Kasumi-1 (cell line): ENCODE measurements around the gene GPR132.

ENCODE experiments used
- DNase-seq, 2 experiments: peaks; one replicate each; lab custom pipeline; 2025; lab: John Stamatoyannopoulos, UW

GPR132 gene

DNA sequence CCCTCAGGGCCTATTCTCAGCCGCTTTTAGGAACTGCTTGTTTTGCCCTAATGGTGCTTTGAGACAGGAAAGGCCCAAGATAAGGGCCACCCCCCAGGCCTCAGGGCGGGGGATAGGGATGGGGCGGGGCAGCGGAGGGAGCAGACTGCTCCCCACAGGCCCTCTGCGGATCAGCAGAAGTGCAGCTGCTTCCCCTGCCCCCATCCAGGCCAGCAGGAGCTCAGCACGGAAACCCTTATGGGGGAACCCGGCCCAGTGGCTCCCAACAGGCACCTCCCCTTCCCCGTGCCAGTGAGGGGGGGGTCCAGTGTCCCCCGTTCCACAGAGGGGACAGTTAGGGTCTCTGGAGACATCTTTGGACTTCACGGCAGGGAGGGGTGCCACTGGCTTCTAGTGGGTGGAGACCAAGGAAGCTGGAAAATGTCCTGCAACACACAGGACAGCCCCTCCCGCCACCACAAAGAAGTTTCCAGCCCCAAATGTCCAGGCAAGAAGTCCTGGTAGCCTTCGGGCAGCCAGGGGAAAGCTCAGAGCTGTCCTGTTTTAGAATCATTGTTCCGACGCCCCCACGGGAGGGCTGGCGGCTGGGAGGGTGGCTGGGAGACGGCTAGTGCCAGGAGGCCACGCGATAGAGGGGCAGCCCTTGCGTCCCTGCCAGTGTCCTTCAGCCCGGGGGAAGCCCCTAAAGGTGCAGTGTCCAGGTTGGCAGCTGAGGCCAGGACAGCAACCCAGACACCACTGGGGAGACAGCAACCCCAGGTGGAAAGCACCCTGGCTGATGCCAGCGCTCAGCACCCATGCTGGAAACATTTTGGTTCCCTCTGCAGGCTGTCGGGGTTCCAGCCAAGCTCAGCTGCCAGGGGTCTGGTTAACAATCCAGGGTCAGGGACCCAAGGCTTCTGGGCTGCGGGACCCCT, 10.4 kb upstream of the GPR132 start:
- DNase-seq = peak; percentile 70 to 81

DNA sequence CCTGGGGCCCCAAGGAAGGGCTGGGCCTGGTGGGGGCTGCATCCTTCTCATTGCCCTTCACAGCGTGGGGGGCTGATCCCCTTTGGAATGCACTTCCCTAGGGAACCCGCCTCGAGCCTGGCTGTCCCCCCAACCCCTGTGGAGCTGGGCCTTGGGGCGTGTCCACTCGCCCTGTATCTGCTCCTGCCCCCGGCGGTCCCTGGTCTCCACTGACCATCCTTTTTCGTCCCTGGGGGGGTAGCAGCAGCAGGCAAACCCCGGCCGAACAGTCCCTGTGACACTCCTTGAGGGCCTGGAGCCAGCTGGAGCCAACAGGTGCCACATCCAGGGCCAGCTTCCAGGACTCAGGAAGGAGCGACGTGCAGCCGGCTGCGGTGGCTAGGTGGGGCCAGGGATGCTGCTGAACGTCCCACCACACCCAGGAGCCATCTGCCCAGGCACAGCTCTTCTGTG, 9.4 kb upstream of the GPR132 start:
- no peak for DNase-seq

DNA sequence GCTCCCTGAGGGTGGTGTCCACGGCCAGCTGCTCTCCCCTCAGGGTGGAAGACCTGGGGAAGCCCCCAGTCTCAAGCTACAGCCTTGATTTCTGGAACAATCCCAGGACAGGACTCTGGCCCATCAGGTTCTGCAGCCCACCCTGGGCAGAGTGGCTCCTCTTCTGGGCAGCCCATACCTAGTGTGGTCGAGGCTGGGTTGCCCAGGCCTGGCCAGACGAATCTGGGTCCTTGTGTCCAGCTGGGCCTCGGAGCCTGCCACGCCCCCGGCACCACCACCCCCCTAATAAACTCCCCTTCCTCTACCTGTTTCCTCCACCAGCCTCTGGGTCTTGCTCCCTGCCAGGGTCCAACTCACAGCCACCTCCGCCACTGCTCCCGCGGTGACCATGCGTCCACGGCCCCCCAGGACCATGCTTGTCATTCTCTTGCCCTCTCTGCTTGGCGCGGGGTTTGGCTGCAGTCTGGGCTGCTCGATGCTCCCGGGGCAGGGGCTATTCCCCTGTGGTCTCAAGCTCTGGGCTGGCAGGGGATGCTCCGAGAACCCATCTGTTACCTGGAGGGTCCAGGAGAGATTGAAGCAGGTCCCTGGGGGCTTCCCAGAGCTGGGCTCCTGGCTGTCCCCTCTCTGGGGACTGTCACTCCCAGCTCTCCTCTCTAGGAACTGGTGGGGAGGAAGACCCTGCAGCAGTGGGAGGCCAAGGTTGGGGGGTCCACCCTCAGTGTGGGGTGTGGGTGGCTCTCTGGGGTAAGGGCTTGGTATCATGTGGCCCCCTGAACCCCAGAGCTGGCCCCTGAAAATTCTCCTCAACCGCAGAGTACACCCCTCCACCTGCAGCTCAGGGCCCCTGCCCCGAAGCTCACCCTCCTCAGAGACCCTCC, 8.7 kb upstream of the GPR132 start:
- DNase-seq = no peak

DNA sequence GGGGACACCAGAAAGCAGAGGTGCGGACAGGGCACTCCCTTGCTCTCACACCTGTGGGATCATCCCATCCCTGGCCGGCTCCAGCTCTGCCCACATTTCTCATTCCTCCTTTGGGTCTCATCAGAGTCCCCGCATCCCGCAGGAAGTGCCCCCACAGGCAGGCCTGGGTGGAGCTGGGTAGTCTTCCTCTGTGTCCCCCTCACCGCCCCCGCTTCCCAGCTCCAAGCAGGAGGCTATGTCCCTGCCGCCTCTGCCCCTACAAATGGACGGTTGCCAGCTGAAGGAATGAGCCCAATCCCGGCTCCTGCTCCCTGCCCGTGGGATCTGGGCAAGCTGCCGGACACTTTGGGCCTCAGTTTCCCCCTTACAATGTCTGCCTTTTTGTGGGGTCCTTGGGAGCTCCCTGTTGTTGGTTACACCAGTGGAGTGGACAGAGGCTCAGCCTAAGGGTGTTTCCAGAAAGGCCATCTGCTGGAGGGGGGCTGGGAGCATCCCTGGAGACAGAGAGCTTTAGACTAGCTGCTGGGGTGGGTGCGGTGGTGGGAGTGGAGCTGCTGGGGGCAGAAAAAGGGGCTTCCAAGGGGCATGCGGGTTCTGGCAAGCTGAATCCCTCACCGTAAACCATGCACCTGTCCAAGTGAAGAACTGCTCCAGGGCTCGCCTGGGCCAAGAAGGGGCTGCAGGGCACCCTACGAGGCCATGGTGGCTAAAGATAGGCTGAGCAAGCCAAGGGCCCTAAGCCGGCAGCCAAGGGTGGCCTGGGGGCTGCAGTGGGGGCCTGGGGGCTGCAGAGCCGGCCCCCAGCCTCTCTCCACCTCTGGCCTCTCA, 7.9 kb upstream of the GPR132 start:
- DNase-seq = no peak

- DNase-seq = no peak
Observed at GRCh38 chr14:105072381-105072861, 7.2 kb upstream of the GPR132 start.

DNA sequence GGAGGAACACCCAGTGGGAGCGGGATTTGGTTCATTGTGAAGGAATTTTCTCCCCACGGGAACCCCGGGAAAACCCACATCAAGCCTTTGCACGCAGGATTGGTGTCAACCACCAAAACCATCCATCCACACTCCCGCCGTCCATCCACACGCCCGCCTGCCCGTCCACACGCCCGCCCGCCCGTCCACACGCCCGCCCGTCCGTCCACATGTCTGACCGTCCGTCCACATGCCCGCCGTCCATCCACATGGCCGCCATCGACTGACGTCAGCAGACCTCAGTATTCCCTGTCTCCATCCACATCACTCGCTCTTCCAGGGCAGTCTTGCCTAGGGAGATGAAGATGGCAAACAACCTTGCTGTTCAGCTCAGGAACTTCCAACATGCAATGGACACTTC, 6.7 kb upstream of the GPR132 start:
- DNase-seq = no peak

GRCh38 chr14:105071326-105071725, 6.1 kb upstream of the GPR132 start:
- no peak for DNase-seq

DNA sequence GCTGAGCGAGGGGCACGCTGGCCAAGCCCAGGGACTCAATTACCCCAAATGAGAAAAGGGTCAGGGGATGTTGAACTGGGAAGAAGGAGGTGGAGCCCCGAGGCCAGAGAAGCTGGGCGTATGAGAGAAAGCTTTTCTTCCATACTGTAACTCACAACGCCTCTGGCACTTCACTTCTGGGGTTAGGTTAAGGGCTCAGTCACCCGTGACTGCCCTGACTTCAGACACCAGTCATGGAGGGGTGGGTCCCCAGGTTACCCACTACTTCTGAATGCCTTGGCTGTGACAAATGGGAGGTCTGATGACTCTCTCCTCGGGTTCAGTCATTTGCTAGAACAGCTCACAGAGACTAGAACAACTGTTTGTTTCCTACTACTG, 5.5 kb upstream of the GPR132 start:
- no peak for DNase-seq

DNA sequence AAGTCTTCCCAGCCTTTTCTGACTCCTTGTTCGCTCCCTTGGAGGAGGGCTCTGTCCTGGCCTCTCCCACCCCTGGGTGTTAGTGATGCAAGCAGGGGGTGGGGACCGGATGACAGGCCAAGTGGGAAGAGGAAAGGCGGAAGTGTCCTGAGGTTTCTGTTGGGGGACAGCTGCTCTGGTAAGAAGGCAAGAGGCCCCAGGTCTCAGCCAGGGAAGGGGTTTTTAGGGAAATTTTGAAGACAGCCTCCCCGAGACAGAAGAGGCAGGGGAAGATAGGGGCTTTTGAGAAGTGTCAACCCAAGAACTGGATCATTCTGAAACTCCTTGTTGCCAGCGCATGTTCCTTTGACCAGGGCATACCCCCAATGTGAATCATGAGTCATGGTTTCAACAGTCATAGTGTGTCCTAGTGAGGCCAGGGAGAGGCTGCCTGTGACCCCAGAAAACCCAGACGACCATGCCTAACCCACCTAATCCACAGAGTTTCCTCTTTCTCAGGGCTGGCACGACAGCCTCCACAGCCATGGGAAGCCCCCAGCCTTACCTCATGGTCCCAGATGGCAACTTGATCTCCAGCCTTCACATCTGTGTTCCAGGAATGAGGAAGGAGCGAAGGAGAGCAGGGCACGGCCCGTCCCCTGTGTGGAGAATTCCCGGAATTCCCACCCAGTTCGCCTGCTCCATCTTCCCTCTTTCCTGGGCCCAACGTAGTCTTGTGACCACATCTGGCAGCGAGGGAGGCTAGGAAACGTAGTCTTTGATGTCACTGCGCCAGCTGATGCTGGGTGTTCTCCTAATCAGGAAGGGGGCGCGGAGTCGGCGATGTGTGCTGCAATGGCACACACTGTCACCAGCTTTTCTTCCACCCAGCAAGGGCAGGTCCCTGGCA, 4.9 kb upstream of the GPR132 start:
- peak; percentile 70 to 71 for DNase-seq

GRCh38 chr14:105069522-105069870, 4.3 kb upstream of the GPR132 start:
- no peak for DNase-seq

GRCh38 chr14:105068818-105069217, 3.6 kb upstream of the GPR132 start:
- DNase-seq = no peak

DNA sequence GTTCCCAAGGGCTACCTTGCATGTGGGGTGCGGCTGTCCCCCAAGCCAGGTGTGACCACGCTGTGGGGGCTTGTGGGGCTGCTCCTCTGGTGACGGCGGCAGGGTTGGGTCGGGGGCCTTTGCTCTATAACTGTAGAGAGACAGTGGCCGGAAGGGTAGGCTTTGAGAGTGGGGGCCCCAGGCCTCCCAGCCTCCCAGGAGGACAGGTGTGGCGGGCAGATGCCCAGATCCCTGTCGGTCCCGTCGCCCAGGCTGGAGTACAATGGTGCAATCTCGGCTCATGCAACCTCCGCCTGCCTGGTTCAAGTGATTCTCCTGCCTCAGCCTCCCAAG, 2.7 kb upstream of the GPR132 start:
- no peak for DNase-seq

DNA sequence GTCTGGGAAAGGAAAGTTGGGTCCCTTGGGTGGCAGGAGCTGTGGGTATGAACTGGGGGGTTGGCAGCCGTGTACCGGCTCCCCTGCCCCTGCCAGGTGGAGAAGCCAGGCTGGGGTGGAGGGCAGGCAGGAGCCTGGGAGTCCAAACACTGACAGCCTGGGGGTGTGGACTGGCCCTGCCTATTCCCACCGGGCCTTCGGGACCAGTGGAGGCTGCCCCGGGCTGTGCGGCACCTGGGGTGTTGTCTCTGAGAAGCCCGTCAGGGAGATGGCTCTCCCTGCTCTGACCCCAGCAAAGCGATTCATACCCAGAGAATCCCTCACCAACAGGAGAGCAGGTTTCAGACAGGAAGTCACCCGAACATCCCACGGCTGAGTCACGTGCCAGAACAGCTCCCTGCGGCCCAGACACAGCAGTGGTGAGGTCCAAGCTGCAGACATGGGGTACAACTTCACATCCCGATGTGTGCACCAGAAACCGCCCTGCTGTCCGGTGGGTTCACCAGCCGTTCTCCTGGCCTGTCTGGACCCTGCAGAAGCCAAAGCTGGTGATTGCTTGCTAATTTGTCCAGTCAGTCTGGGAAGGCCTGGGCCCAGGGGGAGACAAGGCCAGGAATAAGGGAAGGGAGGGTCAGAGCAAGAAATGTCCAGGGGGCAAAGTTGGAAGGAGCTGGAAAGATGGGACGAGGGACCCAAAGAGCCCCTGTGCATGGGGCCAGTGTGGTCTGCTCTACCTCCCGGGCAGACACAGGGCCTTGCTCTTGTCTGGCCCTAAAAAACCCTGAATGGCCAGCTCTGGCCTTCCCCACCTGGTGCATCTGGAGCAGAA, 2.1 kb upstream of the GPR132 start:
- peak; percentile 18 to 26 for DNase-seq

- no peak for DNase-seq
Observed at GRCh38 chr14:105066240-105067071, 1.2 kb upstream of the GPR132 start.

DNA sequence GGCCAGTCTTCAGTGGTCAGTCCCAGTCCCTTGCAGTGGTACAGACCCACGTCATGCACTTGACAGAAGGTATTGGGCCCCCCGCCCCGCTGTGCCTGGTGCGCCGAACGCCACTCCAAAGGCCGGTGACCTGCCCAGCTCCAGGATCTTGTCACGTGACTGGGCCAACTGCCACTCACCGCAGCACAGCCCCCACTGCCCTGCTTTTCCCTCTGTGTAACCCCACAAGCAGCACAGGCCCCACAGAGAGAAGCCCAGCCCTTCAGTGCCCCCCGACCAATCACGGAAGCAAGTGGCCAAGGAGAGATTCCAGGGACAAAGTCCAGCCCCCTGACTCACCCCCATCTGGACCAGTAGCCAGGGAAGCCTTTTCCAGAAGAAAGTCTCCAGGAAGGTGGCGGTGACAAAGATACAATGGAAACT, 498 bp downstream of the GPR132 start:
- peak in 1 of 2 experiments; percentile 12 for DNase-seq

GRCh38 chr14:105064001-105064400, 1.2 kb downstream of the GPR132 start:
- DNase-seq = no peak

GRCh38 chr14:105063506-105063905, 1.7 kb downstream of the GPR132 start:
- DNase-seq = peak; percentile 52 to 61

- no peak for DNase-seq
Observed at GRCh38 chr14:105063056-105063455, 2.2 kb downstream of the GPR132 start.

GRCh38 chr14:105062048-105062433, 3.2 kb downstream of the GPR132 start:
- DNase-seq = no peak
